Measurements from ENCODE around the gene TTC27. TPM values are rescaled to one million over a fixed set of nuclear protein-coding genes. Genes with fewer than 3 reads are reported as not detected.

TTC27 gene
- 10 to 100 TPM; 30.1 to 33.8 TPM for total RNA-seq

GRCh38 chr2:32627814-32628579, at the start of gene TTC27:
Gene TTC27, plus strand, starts transcription at chr2:32628050. Its CDS starts 243 bp downstream, at chr2:32628293.
- POLR2A ChIA-PET, result interaction anchor here (0.8 to 1.0 kb wide), 2 partner anchors 20 to 36 kb away, joined by 3 read pairs; no protein-coding TSS in a partner anchor
- peak; percentile 99 for ATAC-seq
- peaks cover 22% of the 10 kb centered on the region for H3K36me3 Mint-ChIP-seq (ENCODE audit: low read depth)

DNA sequence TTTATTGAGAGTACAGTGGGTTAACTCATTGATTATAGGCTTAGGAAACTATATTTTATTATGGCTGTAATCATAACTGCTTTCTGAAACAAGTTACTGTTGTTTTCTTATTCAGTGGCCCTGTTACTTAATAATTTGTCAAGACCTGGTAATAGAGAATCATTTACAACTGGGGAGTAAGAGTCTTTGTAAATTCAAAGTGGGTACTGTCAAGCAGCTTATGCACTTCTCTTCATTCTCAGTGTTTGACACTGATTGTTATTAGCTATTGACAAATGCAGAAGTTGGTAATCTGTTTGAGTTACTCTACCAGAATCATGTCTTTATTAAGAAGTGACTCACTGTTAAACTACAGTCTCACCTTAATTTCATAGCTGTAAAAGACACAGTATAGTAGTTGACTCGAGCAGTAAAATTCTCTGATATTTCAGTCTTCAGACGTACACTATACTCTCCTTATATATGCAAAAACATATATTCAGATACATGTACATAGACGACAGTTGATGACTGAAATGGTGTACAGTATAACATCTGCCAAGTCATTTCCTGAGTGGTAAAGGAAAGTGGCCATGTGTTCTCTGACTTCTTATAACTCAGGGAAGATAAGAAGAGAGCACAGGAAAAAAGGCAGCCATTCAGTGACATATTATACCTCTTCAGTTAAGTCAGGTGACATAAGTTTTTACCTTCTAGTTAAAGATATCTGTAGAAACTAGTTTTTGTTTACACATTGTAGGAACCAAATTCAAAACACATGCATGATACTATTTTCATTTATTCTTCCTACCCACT, 36.0 kb upstream of the TTC27 start:
- DNase-seq (peak; percentile 13), ATAC-seq (peak; percentile 94)
- POLR2A ChIA-PET, result interaction anchor here (0.7 to 1.0 kb wide), 3 partner anchors 35 to 105 kb away, joined by 3 read pairs; partner anchors contain the start of gene TTC27
- intact Hi-C loops (cut with micrococcal nuclease), result no loop called here
- Mint-ChIP-seq H3K4me1 (ENCODE audit: low read depth) (peaks cover 26% of the 10 kb centered on the region), H3K9me3 (no peaks in the 10 kb centered on the region), H3K27ac (peak overlapping the region; percentile 91), H3K27me3 (no peaks in the 10 kb centered on the region), H3K36me3 (ENCODE audit: low read depth) (peaks cover 27% of the 10 kb centered on the region), H3K4me3 (no peak overlapping the region)
- TF ChIP-seq CTCF (IDR thresholded peaks at IDR 0.05), result no peak
- CTCF ChIA-PET, result interaction anchor here (1.5 kb wide), 1 partner anchor 11 kb away, joined by 4 read pairs; no protein-coding TSS in a partner anchor

More at GRCh38 chr2:32627814-32628579, at the start of gene TTC27:
- H3K27me3 Mint-ChIP-seq, result no peaks in the 10 kb centered on the region
- no peak for TF ChIP-seq CTCF (IDR thresholded peaks at IDR 0.05)
- H3K4me3 Mint-ChIP-seq, result peak within 1 kb of the TSS; percentile 95
- peak; percentile 98 for DNase-seq
- H3K27ac Mint-ChIP-seq, result peak within 1 kb of the TSS; percentile 96
- peaks cover 24% of the 10 kb centered on the region for H3K4me1 Mint-ChIP-seq (ENCODE audit: low read depth)
- CTCF ChIA-PET, result interaction anchor here (0.7 to 1.8 kb wide), 2 partner anchors 9 to 24 kb away, joined by 3 to 4 read pairs; no protein-coding TSS in a partner anchor
- intact Hi-C loops (cut with micrococcal nuclease), result no loop called here
- H3K9me3 Mint-ChIP-seq, result no peaks in the 10 kb centered on the region

DNA sequence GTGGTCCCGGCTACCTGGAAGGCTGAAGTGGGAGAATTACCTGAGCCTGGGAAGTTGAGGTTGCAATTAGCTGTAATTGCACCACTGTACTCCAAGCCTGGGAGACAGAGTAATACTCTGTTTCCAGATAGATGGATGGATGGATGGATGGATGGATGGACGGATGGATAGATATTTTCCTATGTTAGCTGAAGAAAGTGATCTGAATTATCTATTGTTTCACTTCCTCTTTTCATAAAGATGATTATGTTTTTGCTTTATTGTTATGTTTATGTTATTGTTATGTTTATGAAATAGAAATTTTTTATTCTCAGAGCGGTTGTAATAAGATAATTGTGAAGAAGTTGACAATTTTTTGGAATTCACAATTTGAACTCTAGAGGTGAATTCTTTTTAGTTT, 33.3 kb upstream of the TTC27 start:
- Mint-ChIP-seq H3K27ac (no peak overlapping the region), H3K9me3 (no peaks in the 10 kb centered on the region), H3K36me3 (ENCODE audit: low read depth) (peaks cover 33% of the 10 kb centered on the region), H3K4me3 (no peak overlapping the region), H3K27me3 (no peaks in the 10 kb centered on the region), H3K4me1 (ENCODE audit: low read depth) (peaks cover 25% of the 10 kb centered on the region)
- intact Hi-C loops (cut with micrococcal nuclease), result no loop called here
- ATAC-seq (no peak), DNase-seq (no peak)
- POLR2A ChIA-PET, result no interaction called here
- CTCF ChIA-PET, result interaction anchor here (1.5 kb wide), 1 partner anchor 9 kb away, joined by 4 read pairs; no protein-coding TSS in a partner anchor
- TF ChIP-seq CTCF (IDR thresholded peaks at IDR 0.05), result no peak

GRCh38 chr2:32611366-32611765, 16.5 kb upstream of the TTC27 start:
- Mint-ChIP-seq H3K4me3 (no peak overlapping the region), H3K9me3 (no peaks in the 10 kb centered on the region), H3K36me3 (ENCODE audit: low read depth) (peaks cover 33% of the 10 kb centered on the region), H3K4me1 (ENCODE audit: low read depth) (no peaks in the 10 kb centered on the region), H3K27me3 (no peaks in the 10 kb centered on the region), H3K27ac (peak overlapping the region; percentile 32)
- POLR2A ChIA-PET, result no interaction called here
- intact Hi-C loops (cut with micrococcal nuclease), result no loop called here
- no peak for ATAC-seq
- TF ChIP-seq CTCF (IDR thresholded peaks at IDR 0.05), result no peak
- CTCF ChIA-PET, result no interaction called here
- DNase-seq, result no peak
